HepG2 (cell line): Measurements from ENCODE around the gene SMARCB1. TPM values are rescaled to one million over a fixed set of nuclear protein-coding genes. Genes with fewer than 3 reads are reported as not detected.
A peak's percentile ranks its signal among the peaks of the same experiment; 100 is the strongest.

ENCODE experiments used
- CAMTA2 ChIP-seq: sonication (generic); formaldehyde crosslinking; IDR thresholded peaks from 2 replicates; pipeline ENCODE4 v1.4.0; 2020; ENCODE audit warnings: mild to moderate bottlenecking, missing genetic modification reagents, borderline replicate concordance
- CCDC6 ChIP-seq: sonication (generic); formaldehyde crosslinking; IDR thresholded peaks from 2 replicates; pipeline ENCODE4 v1.8.1; 2022; ENCODE audit warnings: mild to moderate bottlenecking, missing genetic modification reagents, moderate library complexity
- CEBPG ChIP-seq: IDR thresholded peaks from 2 replicates; pipeline ENCODE4 v1.6.1; 2016
- FOXA3 ChIP-seq: IDR thresholded peaks from 2 replicates; pipeline ENCODE4 v1.6.1; 2016; ENCODE audit warnings: missing genetic modification reagents, missing compliant biosample characterization
- FOXK1 ChIP-seq: sonication (generic); formaldehyde crosslinking; IDR thresholded peaks from 2 replicates; pipeline ENCODE4 v1.4.0; 2020; ENCODE audit warnings: low read depth, missing genetic modification reagents, borderline replicate concordance
- GABPA ChIP-seq, 2 experiments: IDR thresholded peaks; 2 replicates each; pipeline ENCODE4 v1.6.1; 2011 to 2016; ENCODE audit warnings: low read depth in 2 of 2, low read length in 1 of 2, missing biosample characterization in 1 of 2, missing genetic modification characterization in 1 of 2
- GTF3A ChIP-seq: sonication (generic); formaldehyde crosslinking; conservative IDR thresholded peaks from 2 replicates; pipeline ENCODE4 v1.4.0; 2020; ENCODE audit warnings: mild to moderate bottlenecking, missing genetic modification reagents
- HMG20A ChIP-seq: IDR thresholded peaks from 2 replicates; pipeline ENCODE4 v1.6.1; 2016; ENCODE audit warnings: borderline replicate concordance
- HOXA5 ChIP-seq: sonication (generic); formaldehyde crosslinking; IDR thresholded peaks from 2 replicates; pipeline ENCODE4 v1.4.0; 2020; ENCODE audit warnings: missing genetic modification reagents
- MTF1 ChIP-seq: sonication (generic); formaldehyde crosslinking; IDR thresholded peaks from 2 replicates; pipeline ENCODE4 v1.5.0; 2020; ENCODE audit warnings: missing genetic modification reagents
- NBN ChIP-seq: fragments of 450-650 bp; conservative IDR thresholded peaks from 2 replicates; pipeline ENCODE4 v1.6.1; 2017
- NKX3-1 ChIP-seq: sonication (generic); formaldehyde crosslinking; IDR thresholded peaks from 2 replicates; pipeline ENCODE4 v1.5.0; 2020; ENCODE audit warnings: missing genetic modification reagents
- NR0B2 ChIP-seq: sonication (generic); formaldehyde crosslinking; IDR thresholded peaks from 2 replicates; pipeline ENCODE4 v1.4.0; 2020; ENCODE audit warnings: mild to moderate bottlenecking, missing genetic modification reagents
- RERE ChIP-seq: IDR thresholded peaks from 2 replicates; pipeline ENCODE4 v1.6.1; 2016; ENCODE audit warnings: low read depth, missing genetic modification reagents, missing compliant biosample characterization
- SPEN ChIP-seq: sonication (generic); formaldehyde crosslinking; IDR thresholded peaks from 2 replicates; pipeline ENCODE4 v1.5.1; 2020; ENCODE audit warnings: low read depth, mild to moderate bottlenecking, missing genetic modification reagents
- ZBTB38 ChIP-seq: sonication (generic); formaldehyde crosslinking; IDR thresholded peaks from 2 replicates; pipeline ENCODE4 v1.5.1; 2020; ENCODE audit warnings: mild to moderate bottlenecking, missing genetic modification reagents
- ZBTB43 ChIP-seq: sonication (generic); formaldehyde crosslinking; conservative IDR thresholded peaks from 2 replicates; pipeline ENCODE4 v1.4.0; 2020; ENCODE audit warnings: missing genetic modification reagents
- ZNF274 ChIP-seq: sonication (generic); formaldehyde crosslinking; IDR thresholded peaks from 2 replicates; pipeline ENCODE4 v1.5.1; 2020; ENCODE audit warnings: mild to moderate bottlenecking, missing genetic modification reagents
- ZNF30 ChIP-seq: sonication (generic); formaldehyde crosslinking; IDR thresholded peaks from 2 replicates; pipeline ENCODE4 v1.5.0; 2020; ENCODE audit warnings: mild to moderate bottlenecking, missing genetic modification reagents
- ZNF512 ChIP-seq: sonication (generic); formaldehyde crosslinking; IDR thresholded peaks from 2 replicates; pipeline ENCODE4 v1.4.0; 2020; ENCODE audit warnings: mild to moderate bottlenecking, missing genetic modification reagents
- ZNF720 ChIP-seq: sonication (generic); formaldehyde crosslinking; IDR thresholded peaks from 2 replicates; pipeline ENCODE4 v1.4.0; 2020; ENCODE audit warnings: missing genetic modification reagents
- ZSCAN30 ChIP-seq: sonication (generic); formaldehyde crosslinking; IDR thresholded peaks from 2 replicates; pipeline ENCODE4 v1.5.0; 2020; ENCODE audit warnings: mild to moderate bottlenecking, missing genetic modification reagents
- polyA plus RNA-seq, 8 experiments: library from polyadenylated mRNA; depleted of rRNA in 3 of 8; stranded (reverse) in 7 of 8; unstranded in 1 of 8; fragments of >200 nt; fragmentation: Illumina TruSeq in 4 of 8; extraction: Trizol in 4 of 8; gene quantifications; 2 replicates each; pipeline versions ENCODE4 v1.2.1 to v1.2.3, GENCODE V29; 2011 to 2016; ENCODE audit warnings: low read depth in 4 of 8, missing spikeins in 1 of 8, mixed read lengths in 1 of 8; ENCODE audit not compliant: insufficient read depth in 1 of 8
- total RNA-seq, 5 experiments: library from RNA; depleted of rRNA; stranded (reverse); fragments of >200 nt; fragmentation: Illumina TruSeq; extraction: Trizol; gene quantifications; 2 replicates each; pipeline ENCODE4 v1.2.3, GENCODE V29; 2016; ENCODE audit warnings: low read depth in 1 of 5

SMARCB1 gene
- total and polyA plus RNA-seq, 2 of the 13 experiments (the other 11 are each of a cell fraction or from before 2014, with no cell fraction given) = 74.0 to 166 TPM

- peak; percentile 22; the same call in 1 of the 2 replicates for TF ChIP-seq RERE (CRISPR knock-in tag)
- no peak for TF ChIP-seq ZBTB38 (CRISPR knock-in tag)
- TF ChIP-seq ZNF30 = no peak
- peak; percentile 92 for TF ChIP-seq CEBPG
- TF ChIP-seq HOXA5 (CRISPR knock-in tag) = no peak
- TF ChIP-seq FOXA3 (CRISPR knock-in tag) = peak; percentile 69
- TF ChIP-seq HMG20A (CRISPR knock-in tag) = peak; percentile 54; the same call in 1 of the 2 replicates
- no peak for TF ChIP-seq MTF1
- TF ChIP-seq ZBTB43 (CRISPR knock-in tag) = no peak
- TF ChIP-seq ZNF720 (CRISPR knock-in tag) = no peak
- no peak for TF ChIP-seq ZSCAN30 (CRISPR knock-in tag)
- TF ChIP-seq NBN = no peak
- no peak for TF ChIP-seq NR0B2 (CRISPR knock-in tag)
- no peak for TF ChIP-seq GTF3A (CRISPR knock-in tag)
- no peak for TF ChIP-seq ZNF512 (CRISPR knock-in tag)
- TF ChIP-seq CAMTA2 (CRISPR knock-in tag) = no peak
- peak; percentile 82; the same call in 1 of the 2 replicates for TF ChIP-seq FOXK1
- TF ChIP-seq CCDC6 (CRISPR knock-in tag) = peak; percentile 77
- no peak for TF ChIP-seq GABPA (IDR thresholded peaks at IDR 0.05; ENCODE audit: low read depth, low read length)
- TF ChIP-seq GABPA (CRISPR knock-in tag; IDR thresholded peaks at IDR 0.05; ENCODE audit: low read depth) = no peak
- no peak for TF ChIP-seq NKX3-1
- TF ChIP-seq SPEN (CRISPR knock-in tag) = no peak
- no peak for TF ChIP-seq ZNF274
Measured at GRCh38 chr22:23764899-23765881, 21.6 kb upstream of the SMARCB1 start (continued).
